Transverse colon (tissue), 3 donors: ENCODE data around the gene WIPF2.

ENCODE experiments used
- CTCF ChIP-seq, 5 experiments: fragments of 200-600 bp in 3 of 5; fragments of 450-650 bp in 2 of 5; sonication (generic) in 3 of 5; IDR thresholded peaks; 1 replicate in 2 of 5; 2 replicates in 3 of 5; pipeline ENCODE4 v1.5.1; 2016 to 2017; ENCODE audit warnings: antibody characterized with exemption in 5 of 5, inconsistent platforms in 3 of 5, mild to moderate bottlenecking in 2 of 5, moderate library complexity in 1 of 5
- EP300 ChIP-seq: sonication (generic); formaldehyde crosslinking; IDR thresholded peaks from one replicate; pipeline ENCODE4 v1.6.1; 2017; ENCODE audit warnings: antibody characterized with exemption, low read depth
- POLR2A ChIP-seq: fragments of 450-650 bp; IDR thresholded peaks from one replicate; pipeline ENCODE4 v1.6.1; 2016; ENCODE audit warnings: antibody characterized with exemption, mild to moderate bottlenecking, moderate library complexity

DNA sequence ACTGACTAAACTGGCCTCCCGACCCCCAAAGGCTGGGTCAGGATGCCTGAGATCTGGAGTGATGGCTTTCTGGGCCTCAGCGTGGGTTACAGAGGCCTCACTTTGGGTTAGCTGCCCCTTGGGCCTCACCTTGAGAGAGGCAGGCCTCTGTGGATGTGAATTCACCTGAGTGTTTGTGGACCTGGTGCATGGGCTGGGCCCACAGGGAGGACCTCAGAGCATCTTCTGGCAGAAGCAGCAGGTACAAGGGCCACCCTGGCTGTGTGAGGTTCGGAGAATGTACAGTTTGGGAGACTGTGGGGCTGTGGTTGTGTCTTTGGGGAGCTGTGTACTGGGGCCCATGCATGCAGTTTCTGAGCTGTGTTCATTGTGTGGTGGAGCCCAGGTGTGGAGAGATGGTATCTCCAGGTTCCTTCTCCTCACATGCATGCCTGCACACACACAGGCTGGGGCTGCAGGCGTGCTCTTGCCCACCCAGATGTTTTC lies 108.2 kb downstream of the WIPF2 start:
- TF ChIP-seq CTCF (IDR thresholded peaks at IDR 0.05) (no peak), POLR2A (no peak), EP300 (no peak)
